Prostate gland (tissue), 2 donors: ENCODE data around the gene PI4KB.
A peak's percentile ranks its signal among the peaks of the same experiment; 100 is the strongest.

Source experiments
- CTCF ChIP-seq, 4 experiments: fragments of 200-600 bp in 2 of 4; fragments of 450-650 bp in 2 of 4; sonication (generic) in 2 of 4; IDR thresholded peaks; 1 replicate in 3 of 4; 2 replicates in 1 of 4; pipeline ENCODE4 v1.5.1; 2016 to 2019; ENCODE audit warnings: antibody characterized with exemption in 4 of 4, mild to moderate bottlenecking in 2 of 4, moderate library complexity in 2 of 4
- POLR2A ChIP-seq: fragments of 450-650 bp; IDR thresholded peaks from one replicate; pipeline ENCODE4 v1.6.1; 2016; ENCODE audit warnings: antibody characterized with exemption, mild to moderate bottlenecking
- POLR2AphosphoS5 ChIP-seq: sonication (generic); formaldehyde crosslinking; IDR thresholded peaks from one replicate; pipeline ENCODE4 v1.6.1; 2017; ENCODE audit warnings: antibody characterized with exemption

GRCh38 chr1:151281969-151282882, 45.0 kb downstream of the PI4KB start, which contains the start of gene ZNF687:
- TF ChIP-seq CTCF (IDR thresholded peaks at IDR 0.05): no peak
- TF ChIP-seq POLR2AphosphoS5: peak; percentile 85
- peak; percentile 71 for TF ChIP-seq POLR2A
